ACHN (cell line): ENCODE results near the gene IBSP.

Source experiments
- DNase-seq: peaks from one replicate; pipeline ENCODE4 v3.0.0-alpha.2; 2015
- in situ Hi-C: cut with HindIII; loops from 2 replicates; pipeline ENCODE4 v1.10.0; 2017; ENCODE audit warnings: low sequenced_read_pairs, low pct_ligation_motif_present, low pct_unique_long_range_greater_than_20kb

Gene IBSP

GRCh38 chr4:87834401-87834800 is 35.0 kb downstream of the IBSP start:
- DNase-seq: no peak
- in situ Hi-C loops: loop anchor here (25.0 kb wide), 1 partner anchor 297 kb away; the partner anchor contains the start of gene SPARCL1

DNA sequence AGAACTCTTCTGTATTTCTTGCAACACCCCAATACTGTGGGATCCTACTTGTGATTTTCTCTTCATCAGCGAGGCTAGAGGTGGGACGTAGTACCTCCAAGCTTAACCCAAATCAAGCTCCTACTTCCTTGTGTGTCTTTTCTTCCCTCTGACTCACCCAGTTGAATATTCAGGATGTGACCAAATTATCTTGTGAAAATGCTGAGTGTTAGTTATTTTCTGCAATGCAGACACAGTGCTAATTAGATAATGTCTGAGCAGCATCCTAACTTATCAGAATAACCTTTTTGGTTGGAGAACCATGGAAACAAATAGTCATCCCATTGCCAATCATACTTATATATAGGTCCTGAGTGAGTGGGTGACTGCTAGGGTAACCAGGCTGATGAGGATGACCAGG is 35.8 kb downstream of the IBSP start:
- in situ Hi-C loops: loop anchor here (25.0 kb wide), 1 partner anchor 298 kb away; the partner anchor contains the start of gene SPARCL1
- DNase-seq: no peak

DNA sequence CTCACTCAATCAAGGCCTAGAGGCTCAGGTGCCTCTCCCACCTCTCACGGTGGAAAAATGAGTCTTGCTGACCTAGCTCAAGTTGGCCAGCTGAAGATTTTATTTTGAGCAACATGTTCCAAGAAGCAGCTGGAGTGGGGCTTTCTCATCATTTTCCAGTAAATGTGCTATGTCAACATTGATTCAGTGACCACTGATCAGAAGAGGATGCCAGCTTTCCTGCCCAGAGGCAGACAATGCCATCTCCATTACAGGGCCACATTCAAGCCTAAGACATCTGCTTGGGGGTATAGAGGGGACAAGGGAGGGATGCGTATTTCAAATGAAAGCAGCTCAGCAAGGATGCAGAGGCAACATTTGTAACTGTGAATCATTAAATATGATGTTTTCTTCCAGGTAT is 36.4 kb downstream of the IBSP start:
- DNase-seq: no peak
- in situ Hi-C loops: loop anchor here (25.0 kb wide), 1 partner anchor 298 kb away; the partner anchor contains the start of gene SPARCL1

- peak; percentile 7 for DNase-seq
- in situ Hi-C loops: loop anchor here (25.0 kb wide), 1 partner anchor 301 kb away; the partner anchor contains the start of gene SPARCL1
Measured at GRCh38 chr4:87838205-87838604, 38.9 kb downstream of the IBSP start.

- peak; percentile 30 for DNase-seq
- in situ Hi-C loops: loop anchor here (25.0 kb wide), 1 partner anchor 302 kb away; the partner anchor contains the start of gene SPARCL1
Measured at GRCh38 chr4:87838890-87839591, 39.7 kb downstream of the IBSP start.

DNA sequence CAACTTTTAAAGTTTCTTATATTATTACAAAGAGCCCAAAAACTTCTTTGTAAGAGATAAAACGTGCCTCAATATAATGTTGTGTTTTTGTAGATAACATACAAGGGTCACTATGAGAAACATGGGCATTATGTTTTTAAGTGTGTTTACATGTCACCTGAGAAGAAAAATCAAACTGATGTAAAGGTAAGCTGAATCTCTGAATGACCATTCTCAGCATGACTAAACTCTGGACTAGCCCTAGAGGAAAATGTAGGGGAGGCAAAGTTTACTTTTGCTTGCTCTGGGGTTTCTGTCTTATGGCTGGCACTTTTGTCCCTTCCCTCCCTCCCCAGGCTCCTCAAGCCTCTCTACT is 40.2 kb downstream of the IBSP start:
- no peak for DNase-seq
- in situ Hi-C loops: loop anchor here (25.0 kb wide), 1 partner anchor 302 kb away; the partner anchor contains the start of gene SPARCL1

- in situ Hi-C loops: loop anchor here (25.0 kb wide), 1 partner anchor 303 kb away; the partner anchor contains the start of gene SPARCL1
- no peak for DNase-seq
Measured at GRCh38 chr4:87840149-87840548, 40.8 kb downstream of the IBSP start.

DNA sequence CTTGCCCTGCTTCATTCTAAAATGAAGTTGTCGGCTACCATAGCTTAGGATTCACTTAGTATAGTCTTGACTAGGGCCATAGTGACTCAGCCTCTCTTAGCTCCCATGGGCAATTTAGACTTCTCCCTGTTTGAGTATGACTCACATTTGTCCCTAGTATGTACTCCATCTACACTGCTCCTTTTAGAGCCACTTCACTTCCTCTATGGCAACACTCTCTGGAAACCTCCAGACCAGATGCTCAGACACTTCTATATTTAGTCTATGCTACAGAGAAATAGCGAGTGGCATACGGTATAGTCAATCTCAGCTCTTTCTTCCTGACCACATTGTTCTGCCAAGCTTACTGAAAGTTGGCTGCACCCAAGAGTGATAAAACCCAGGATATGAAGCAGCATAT is 44.6 kb downstream of the IBSP start:
- no peak for DNase-seq
- in situ Hi-C loops: loop anchor here (25.0 kb wide), 1 partner anchor 307 kb away; the partner anchor contains the start of gene SPARCL1

DNA sequence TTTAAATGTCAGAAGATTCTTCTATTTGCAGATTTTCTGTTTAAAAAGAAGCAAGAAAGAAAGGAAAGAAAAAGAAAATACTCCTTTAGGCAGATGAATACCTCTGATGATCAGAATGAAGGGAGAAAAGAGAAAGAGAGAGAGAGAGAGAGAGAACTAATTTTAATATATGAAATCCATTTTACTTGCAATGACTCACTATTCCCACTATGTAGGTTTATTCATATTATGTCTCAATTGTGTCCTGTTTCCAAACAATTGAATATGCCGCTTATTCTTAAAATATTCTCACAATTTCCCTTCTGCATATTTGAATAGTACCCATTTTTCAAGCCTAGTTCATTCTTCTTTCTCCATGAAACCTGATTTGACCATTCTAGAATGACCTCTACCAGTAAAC is 45.1 kb downstream of the IBSP start:
- in situ Hi-C loops: loop anchor here (25.0 kb wide), 1 partner anchor 307 kb away; the partner anchor contains the start of gene SPARCL1
- DNase-seq: no peak

GRCh38 chr4:87846226-87846625 is 46.9 kb downstream of the IBSP start:
- in situ Hi-C loops: loop anchor here (25.0 kb wide), 1 partner anchor 309 kb away; the partner anchor contains the start of gene SPARCL1
- no peak for DNase-seq

GRCh38 chr4:87848622-87849351 is 49.4 kb downstream of the IBSP start:
- peak; percentile 59 for DNase-seq
- in situ Hi-C loops: loop anchor here (25.0 kb wide), 1 partner anchor 311 kb away; the partner anchor contains the start of gene SPARCL1

- in situ Hi-C loops: loop anchor here (10.0 to 25.0 kb wide), 2 partner anchors 115 to 312 kb away; partner anchors contain the start of gene SPARCL1
- no peak for DNase-seq
Measured at GRCh38 chr4:87849612-87850011, 50.3 kb downstream of the IBSP start.

GRCh38 chr4:87851332-87851731 is 52.0 kb downstream of the IBSP start:
- in situ Hi-C loops: loop anchor here (10.0 kb wide), 1 partner anchor 113 kb away; no protein-coding TSS in a partner anchor
- DNase-seq: no peak

DNA sequence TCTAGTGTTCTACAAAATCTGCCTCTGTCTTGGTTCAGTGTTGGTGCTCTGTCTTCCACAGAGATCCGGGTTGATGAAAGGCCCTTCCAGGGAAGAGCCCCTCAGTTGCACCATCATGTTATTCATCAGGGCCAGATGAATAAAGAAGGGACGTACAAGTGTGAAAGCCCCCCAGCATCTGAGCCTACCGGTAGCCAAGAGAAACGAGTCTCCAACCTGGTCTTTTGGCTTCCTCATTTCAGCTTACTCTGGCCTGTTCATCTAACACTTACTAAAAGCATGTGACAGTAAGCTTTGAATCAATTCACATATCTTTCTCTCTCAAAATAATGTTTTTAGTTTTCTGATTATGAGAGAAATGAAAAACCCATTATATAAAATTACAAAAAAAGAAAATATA is 52.6 kb downstream of the IBSP start:
- no peak for DNase-seq

GRCh38 chr4:87853108-87853507 is 53.8 kb downstream of the IBSP start:
- in situ Hi-C loops: loop anchor here (10.0 kb wide), 1 partner anchor 112 kb away; no protein-coding TSS in a partner anchor
- peak; percentile 65 for DNase-seq

More for the DNA sequence above, 52.6 kb downstream of the IBSP start:
- in situ Hi-C loops: loop anchor here (10.0 kb wide), 1 partner anchor 113 kb away; no protein-coding TSS in a partner anchor

- in situ Hi-C loops: loop anchor here (10.0 kb wide), 1 partner anchor 111 kb away; no protein-coding TSS in a partner anchor
Measured at GRCh38 chr4:87853891-87854290, 54.5 kb downstream of the IBSP start.

DNA sequence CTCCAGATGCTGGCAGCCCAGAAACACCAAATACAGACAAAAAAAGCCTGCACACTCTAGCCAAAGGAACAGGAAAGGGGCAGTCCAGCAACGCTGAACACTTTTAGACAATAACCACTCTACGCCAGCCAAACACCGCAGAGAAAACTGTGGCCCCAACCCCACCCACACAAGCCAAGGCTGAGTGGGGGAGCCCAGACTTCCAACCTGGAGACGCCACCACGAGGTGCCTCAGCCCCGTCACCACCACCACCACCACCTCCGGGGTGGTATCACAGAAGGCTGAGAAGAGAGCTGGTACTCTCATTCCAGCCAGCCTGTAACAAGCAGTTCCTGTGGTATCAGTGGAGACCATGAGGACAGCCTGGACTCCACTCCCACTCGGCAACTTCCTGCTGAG is 56.2 kb downstream of the IBSP start:
- in situ Hi-C loops: loop anchor here (10.0 kb wide), 1 partner anchor 109 kb away; no protein-coding TSS in a partner anchor
- no peak for DNase-seq

More at GRCh38 chr4:87853891-87854290, 54.5 kb downstream of the IBSP start:
- DNase-seq: no peak

DNA sequence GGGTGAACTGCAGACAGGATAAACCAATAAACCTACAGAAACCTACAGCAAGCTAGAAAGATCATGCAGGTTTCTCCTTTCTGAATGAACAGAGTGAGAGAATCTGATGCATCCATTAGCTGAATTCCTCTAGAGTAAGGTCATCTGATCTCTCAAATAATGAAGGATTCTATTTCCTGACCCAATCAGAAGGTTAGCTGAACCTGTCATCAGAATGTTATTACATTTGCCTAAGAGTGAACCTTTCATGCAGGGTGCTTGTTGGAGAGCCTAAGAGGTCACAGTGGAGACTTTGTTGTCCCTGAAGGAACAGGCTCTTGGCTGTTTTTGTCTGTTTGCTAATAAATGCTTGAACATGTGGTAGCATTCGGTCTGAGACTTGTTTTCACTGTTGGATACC is 57.5 kb downstream of the IBSP start:
- no peak for DNase-seq
- in situ Hi-C loops: loop anchor here (10.0 kb wide), 1 partner anchor 108 kb away; no protein-coding TSS in a partner anchor

DNA sequence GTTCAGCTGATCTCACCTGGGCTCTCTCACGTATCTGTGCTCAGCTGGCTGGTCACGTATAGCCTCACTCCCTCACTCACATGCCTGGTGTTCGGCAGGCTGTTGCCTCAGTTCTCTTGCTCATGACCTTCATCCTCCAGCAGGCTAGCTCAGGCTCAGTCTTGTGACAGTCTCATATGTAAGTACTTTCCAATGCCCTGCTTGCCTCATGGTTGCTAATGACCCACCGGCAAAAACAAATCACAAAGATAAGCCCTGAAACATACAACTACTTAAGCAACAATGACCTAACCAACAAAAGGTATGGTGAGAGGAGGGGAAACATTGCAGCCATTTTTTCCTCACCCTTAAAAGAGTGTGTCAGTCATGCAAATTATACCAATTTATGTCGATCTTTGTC is 58.4 kb downstream of the IBSP start:
- in situ Hi-C loops: loop anchor here (10.0 kb wide), 1 partner anchor 107 kb away; no protein-coding TSS in a partner anchor
- DNase-seq: no peak
